ENCODE data around the gene SLC1A2.

The SLC1A2 gene

DNA sequence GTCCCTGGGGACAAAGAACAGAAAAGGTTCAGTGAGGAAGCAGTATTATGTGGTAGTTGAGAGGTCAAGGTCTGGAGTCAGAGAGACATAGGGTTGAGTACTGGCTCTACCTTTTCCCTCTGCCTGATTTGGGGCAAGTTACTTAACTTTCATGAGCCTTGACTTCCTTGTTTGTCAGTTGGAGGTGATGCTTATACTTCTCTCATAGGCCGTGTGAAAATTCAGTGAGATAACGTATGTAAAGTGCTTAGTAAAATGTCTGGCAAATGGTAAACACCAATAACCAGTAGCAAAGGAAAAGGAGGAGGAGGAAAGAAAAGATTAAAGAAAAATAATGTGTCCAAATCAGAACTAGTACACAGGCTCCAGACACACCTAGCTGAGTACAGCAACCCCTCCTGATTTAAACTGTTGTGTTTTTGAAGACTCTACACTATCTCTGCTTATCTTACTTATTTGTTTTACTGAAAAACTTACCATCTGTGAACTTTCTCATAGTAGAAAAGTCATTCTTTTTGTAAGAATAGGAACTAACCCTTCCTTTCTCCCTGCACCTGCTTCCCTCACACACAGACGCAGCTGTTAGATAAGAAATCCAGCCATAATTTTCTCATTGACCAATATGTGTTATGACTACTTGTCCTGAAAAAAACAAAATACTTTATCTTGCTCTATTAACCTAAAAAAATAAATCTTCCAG, 153.5 kb downstream of the SLC1A2 start:
- DNase-seq: no peak

DNA sequence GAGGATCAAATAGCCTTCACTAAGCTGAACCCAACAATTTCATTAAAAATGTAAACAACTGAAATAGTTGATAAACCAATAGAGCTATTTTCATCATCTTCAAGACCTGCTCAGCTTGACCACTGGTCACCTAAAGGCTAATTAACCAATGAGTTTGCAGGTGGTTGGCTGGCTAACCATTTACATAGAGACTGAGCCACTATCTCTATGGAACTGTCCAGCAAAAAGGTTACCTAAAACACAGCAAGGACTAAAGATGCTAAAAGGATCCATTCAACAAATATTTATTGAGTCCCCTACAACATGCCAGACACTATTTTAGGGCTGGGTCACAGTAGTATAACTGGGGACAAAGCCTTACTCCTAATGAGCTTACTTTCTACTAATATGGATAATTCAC, 156.6 kb downstream of the SLC1A2 start:
- DNase-seq: no peak

DNA sequence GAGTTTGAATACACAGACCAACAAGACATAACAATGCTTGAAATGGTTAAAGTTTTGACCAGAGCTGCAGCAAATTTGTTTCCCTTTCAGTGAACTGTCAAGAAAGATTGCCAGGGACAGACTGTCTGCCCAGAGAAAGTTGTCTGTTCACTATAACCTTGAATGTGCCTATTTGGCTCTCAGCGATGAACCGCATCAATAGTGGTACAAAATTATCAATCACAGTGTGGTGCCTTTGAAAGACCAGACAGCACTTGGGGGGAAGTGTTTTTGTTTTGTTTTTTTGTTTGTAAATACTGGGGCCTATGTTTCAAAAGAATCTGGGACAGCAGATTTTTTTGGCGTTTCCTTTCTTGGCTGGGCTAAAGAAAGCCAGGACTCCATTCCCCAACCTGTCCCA, 157.3 kb downstream of the SLC1A2 start:
- DNase-seq: no peak

DNA sequence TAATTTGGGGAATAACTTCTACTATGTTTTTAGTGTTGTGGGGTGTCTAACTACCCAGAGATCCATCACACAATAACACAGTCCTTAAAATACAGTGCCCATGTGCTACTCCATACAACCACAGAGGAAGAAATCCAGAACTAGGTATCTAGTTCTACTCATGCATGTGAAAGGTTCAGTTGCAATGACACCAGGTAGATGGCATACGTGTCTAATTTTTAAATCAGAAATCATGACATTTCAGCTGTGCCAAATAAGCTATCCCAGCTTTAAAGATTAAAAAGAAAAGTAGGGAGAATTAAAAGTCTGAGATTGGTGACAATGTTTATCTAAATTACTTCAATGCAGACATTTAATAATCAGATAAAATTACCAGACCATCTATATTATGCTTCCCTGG, 158.2 kb downstream of the SLC1A2 start:
- DNase-seq: no peak

DNA sequence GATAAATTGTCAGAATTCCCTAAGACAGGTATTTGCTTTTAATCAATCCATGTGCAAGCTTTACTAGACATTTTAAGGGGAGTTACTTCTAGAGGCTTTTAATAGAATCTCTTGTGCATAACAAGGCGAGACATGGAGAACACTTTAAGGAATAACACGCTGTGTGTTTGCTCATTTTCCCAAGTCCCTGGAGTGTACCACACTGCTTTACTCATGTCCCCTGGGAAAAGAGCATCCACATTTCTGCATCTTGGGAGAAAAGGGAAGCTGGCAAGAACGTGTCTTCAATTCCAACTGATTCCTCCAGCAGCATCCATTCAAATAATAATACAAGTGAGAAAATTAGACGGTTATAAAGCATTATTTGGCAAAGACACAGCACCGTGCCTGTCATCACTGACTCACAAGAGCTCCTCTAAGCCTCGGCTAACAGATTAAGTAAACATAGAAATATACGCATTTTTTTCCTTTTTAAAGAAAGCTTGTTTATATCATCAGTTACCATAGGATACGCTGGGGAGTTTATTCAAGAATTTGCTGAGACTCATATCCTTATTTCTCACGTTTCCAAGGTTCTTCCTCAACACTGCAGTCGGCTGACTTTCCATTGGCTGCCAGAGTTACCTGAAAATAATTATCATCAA, 158.9 kb downstream of the SLC1A2 start:
- no peak for DNase-seq

DNA sequence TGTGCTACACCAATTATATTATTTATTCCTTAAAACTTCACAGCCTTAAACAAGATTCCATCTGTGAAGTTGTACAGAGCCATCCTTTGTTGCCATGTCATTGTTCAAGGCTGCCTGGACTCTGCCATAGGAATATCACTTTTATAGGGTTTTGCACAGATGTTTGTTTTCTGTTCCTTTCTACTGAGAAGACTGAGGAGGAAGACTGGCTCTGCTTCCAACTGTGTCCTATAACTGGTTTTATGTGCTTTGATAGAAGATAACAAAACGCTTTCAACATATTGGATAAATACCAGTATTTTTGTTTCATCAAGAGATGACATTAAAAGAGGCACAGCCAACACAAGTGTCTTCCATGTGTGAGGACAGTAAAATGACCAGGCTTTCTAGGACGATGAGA, 159.8 kb downstream of the SLC1A2 start:
- DNase-seq: no peak

DNA sequence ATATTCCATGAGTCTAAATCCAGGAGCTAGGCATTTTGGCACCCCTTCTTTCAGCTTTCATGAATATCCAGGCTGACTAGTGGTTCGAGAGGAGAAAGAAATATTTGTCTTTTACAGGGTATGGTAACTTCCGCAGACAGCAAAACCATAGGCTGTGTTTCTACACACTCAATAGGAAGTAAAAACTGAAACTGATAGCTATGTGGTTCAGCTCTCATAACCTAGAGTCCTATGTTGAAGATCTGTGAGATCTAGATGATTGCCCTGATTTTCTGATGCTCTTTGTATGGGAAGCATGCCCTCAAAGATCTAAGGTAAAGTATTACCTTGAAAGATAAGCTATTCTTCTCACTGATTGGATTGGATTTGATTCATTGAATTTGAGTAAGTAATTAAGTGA, 162.1 kb downstream of the SLC1A2 start:
- no peak for DNase-seq

DNA sequence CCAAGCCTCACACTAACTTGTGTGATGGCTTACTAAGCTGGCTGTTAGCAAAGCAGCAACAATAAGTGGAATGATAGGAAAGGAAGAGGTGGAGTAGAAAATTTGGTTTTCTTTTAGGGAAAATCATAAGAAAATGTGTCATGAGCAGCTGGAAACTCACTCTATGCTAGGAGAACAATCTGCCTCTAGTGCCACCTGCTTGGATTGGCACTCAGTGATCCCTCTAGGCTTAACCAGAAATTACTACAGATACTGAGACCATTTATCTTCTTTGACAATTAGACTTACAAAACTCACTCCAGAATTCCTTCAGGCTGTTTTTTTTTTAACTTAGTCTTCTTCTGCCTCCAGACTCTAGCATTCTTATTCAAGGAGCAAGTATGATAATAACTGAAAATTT, 163.1 kb downstream of the SLC1A2 start:
- DNase-seq: no peak

DNA sequence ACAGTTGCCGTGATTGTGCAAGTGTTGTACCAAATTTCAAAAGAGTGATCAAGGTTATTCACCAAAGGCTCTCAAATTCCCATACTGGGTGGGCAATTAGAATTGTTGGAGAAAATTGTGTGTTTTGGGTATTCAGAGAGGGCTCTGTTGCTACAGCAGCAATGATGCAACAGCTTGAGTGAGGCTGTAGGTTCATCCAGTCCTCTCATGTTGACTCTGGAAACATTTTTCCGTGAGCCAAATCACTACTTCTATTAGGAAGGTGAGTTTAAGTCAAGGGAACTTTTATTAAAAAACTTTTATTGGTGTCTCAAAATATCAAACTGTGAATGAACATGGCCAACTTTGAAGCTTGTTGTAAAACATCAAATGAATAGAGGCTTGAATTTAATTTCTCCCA, 163.8 kb downstream of the SLC1A2 start:
- DNase-seq: no peak

DNA sequence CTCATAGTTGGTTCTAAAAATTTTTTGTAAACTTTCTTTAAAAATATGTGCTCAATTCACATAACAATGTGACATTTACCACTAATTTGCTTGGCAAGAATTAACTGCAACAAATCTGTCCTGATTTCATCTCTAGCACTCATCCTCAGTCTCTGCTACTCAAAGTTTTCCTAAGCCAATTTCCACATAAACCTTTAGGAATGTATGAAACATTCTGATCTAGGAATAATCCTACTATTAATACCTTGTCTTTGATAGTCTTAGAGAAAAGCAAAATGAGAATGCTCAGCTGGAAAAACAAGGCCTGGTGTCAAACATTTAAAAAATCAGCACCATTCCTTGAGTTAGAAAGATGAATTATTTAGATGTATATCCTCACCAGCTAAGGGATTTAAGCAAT, 166.1 kb downstream of the SLC1A2 start:
- no peak for DNase-seq

DNA sequence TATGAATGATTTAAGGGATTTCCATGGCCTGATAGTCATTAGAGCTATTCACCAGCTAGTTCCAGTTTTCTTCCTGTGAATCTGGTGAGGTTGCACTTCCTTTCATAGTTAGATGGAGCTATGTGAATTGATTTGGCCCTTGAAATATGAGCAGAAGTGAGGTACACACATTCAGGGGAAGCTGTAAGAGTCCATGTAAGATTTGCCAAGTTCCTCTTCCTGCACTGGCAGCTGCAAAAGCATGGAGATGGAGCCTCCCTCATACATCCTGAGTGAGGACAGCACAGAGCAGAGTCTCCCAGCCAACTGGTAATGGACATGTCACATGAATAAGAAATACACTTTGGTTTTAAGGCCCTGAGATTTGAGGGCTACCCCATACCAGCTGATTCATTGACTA, 168.7 kb downstream of the SLC1A2 start:
- DNase-seq: no peak

DNA sequence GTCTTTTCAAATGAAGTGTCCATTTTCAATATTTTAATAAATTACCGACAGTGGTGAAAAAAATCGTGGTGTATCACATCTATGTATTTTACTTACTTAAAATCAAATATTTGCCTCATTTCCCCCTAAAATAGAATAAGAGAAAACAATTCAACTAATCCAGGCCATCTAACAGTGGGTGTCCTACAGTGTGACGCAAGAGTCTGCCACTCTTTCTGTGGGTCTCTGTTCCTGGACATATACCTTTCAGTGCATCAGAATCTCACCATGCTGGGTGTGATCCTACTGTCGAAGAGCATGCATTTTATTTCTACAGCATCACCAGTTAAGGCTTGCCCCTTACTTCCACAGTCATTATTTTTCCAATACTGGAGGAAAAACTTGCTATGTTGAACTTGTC, 169.2 kb downstream of the SLC1A2 start:
- DNase-seq: no peak

DNA sequence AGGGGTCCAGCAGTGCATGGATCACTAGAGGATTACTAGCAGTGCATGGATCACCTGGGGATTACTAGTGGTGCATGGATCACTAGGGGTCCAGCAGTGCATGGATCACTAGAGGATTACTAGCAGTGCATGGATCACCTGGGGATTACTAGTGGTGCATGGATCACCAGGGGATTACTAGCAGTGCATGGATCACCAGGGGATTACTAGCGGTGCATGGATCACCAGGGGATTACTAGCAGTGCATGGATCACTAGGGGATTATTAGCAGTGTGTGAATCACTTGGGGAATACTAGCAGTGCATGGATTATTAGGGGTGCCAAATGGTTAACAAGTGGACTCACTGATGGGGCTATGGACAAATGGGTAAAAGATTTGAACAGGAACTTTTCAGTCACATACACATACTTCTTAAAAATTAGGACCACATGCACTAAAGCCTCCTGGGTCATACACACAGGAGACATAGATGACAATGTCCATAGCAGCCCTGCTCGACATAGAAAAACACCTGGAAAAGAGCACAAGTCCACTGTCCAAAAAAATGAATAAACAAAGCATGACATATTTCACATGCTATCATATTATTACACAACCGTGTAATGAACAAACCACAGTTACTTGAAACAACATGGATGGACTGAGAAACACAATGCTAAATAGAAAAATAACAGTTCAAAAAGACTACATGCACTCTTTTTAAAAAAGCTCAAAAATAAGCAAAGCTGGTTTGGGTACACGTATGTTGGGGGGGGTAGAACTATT, 170.6 kb downstream of the SLC1A2 start:
- DNase-seq: no peak

DNA sequence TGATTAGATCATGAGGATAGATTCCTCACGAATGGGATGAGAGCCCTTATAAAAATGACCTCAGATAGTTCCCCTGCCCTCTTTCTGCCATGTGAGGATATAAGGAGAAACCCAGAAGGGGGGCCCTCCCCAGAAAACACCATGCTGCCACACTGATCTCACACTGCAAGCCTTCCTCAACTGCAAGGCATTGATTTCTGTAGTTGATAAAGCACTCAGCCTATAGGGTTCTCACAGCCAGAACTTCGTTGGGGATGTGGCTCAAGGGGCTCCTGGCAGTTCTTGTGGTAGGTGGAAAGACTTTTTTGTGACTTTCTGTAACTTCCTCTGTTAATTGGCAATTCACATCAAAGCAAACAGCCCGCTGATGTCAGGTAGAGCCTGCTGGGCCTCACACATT, 171.5 kb downstream of the SLC1A2 start:
- DNase-seq: no peak

DNA sequence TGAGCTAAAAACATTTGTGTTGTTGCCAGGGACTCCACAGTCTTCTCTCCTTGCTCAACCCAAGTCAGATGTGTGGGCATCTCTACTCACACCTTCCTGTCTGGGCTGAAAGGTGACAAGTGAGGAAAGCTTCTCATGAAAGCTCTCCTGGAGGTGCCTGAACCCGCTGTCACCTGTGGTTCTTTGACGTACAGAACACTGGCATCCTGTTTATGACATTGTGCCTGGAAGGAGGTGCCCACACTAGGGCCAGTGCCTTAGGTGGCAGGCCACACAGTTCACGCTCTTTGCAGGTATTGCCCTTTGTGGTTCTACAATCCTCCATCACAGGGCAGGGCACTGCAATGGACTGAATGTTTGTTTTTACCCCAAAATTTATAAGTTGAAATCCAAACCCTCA, 171.9 kb downstream of the SLC1A2 start:
- DNase-seq: peak in 1 of 2 experiments; percentile 53

DNA sequence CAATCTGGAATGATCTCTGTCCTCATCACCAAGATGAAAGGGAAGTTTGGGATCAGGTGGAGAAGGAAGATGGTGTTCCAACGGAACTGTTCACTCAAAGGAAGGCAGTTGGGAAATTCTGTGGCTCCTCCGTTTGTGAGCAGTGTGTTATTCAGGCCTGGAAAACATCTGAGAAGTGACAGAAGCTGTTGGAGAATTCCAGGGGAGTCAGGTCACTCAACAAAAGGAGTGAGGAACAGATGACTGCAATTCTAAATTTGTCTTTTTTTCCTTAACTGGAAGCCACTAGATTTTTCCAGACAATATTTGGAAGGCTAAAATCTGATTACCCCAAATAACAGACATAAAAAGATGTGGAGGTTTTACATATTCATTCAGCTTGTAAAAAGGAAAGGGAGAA, 172.6 kb downstream of the SLC1A2 start:
- DNase-seq: no peak

DNA sequence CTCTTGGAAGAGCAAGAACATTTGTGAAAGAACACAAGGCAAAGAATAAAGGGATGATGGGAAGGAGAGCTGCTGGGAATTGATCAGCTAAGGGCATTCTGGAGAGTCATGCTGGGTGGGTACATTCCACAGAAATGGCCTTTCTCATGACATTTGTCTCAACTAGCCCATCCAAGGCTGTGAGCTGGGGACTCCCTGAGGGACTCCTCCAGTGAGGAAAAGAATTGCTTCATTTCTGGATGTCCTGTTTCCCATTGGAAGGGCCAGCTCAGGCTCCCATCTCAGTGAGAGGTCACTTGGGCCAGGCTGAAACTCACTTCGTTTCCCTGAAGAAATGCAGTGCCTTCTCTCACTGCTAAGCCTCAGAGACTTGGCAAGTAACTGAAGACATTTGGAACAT, 173.6 kb downstream of the SLC1A2 start:
- DNase-seq: no peak

DNA sequence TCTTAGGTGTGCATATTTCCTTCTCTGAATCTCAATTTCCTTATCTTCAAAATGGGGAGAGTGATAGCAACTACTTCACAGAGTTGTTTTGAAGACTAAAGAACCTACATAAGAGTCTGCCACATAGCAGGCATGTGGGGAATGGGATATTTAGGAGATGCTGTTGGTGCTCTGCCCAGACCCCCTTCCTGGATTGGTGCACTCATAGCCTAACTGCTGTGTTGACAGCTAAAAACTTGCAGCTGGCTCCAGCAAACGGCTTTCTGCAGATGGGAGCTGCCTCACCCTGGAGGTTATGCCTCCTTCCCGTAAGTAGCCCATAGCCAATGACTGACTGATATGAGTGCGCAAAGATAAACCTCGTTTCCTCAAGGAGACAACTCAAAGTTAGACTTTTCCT, 174.3 kb downstream of the SLC1A2 start:
- DNase-seq: no peak

DNA sequence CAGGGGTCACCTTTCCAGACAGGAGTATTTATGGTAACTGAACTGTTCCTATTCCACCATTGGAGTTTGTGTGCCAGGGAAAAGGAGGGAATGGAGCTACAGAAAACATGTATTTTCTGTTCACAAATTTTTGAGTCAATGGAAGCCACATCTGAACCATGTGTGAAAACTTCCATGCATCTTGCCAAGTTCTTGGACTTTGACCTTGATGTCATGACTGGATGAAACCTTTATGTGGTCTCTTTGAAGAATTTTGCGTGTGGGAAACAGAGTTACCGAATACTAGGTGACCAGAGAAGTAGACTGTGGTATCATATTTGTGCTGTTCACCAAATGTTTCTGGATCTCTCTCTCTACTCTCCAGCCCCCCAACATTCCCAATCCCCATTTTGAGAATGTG, 175.6 kb downstream of the SLC1A2 start:
- no peak for DNase-seq

DNA sequence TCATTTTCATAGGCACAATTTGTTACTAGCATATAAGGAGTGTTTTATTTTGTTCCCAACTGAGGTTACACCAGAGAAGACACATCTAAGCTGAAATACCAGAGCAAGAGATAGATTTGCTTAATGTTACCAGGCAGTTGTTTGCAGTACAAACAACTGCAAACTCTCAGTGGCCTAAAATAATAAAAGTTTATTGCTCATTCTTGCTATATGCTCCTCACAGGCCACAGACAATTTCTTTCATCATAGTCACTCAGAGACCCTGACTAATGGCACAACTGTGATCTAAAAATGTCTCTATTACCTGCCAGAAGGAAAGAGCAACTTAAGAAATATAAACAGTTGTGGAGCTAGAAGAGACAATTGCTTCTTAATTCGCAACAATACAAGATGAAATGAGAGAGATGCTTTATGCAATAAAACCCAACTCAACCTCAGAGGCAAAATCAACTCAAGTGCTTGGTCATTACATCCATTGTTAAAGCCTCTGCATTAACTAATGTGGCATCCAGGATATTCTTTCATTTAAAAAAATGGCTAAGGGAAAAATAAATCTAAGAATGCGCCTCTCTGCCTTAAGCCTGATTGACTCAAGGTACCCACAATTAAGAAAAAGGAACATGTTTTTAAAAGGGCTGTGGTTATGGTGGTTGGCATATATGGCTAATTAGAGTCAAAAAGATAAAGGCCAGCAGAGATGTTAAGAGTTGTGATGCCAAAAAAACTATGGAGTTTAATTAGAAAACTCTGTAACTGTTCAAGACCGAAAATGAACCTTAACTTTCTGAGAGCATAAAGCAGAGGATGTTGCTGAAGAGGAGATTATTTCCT, 176.7 kb downstream of the SLC1A2 start:
- no peak for DNase-seq

DNA sequence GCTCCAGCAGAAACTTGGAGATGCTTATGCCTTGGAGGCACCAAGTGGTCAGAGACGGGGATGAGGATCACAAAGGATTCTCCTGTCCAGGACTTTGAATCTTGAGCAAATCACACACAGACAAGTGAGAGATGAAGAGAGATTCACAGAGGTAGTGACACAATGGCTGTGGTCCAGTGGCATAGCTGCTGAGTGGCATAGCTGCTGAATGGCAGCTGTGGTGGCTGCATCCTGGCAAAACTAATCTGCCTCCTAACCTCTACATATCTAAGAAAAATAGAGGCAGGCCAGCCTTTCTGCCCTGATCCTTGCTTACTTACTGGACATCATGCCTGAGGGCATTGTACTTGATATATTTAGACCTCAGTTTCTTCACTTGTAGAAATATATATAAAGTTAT, 177.8 kb downstream of the SLC1A2 start:
- DNase-seq: no peak

DNA sequence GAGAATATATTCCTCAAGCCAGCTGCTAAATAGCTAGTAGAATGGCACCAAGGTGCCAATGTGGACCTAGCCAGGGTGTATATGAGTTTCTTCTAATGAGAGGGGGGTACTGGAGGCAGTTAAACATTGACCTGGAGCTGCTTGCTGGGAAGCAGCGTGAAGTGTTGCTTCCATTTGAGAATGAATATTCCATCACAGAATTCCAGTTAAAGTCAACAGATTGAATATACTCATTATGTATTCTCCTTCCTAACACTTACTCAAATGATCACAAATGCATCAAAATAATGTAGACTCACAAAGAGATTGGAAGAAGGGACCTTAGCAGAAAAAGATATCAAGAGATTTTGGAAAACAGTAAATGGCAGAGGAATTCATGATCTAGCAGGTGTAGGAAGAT, 178.3 kb downstream of the SLC1A2 start:
- no peak for DNase-seq

DNA sequence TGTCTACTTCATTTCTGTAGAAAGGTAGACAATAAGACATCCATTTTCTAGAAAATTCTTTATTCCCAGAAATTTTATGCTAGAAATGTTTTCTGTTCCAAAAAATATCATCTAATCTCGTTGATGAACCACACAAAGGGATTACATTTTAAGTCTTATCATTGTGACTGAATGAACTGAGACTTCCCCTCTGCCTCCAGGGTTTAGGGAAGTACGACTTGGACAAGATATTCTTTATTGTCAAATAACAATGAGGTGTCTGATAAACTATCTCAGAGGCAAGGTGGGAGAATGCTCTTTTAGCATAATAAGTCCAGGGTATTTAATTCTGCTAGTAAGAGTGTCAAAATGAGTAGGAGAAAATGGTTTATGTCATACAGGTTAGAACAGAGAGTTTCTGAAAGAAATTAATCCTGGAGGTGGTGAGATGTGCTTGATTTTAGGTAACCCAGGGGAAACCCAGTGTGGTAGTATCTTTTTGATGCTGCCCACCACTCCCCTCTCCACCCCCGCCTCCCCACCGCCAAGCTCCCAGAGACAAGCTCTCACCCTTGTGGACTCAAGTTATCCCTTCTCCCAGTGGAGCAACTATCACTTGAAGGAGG, 179.8 kb downstream of the SLC1A2 start:
- no peak for DNase-seq
